GM13976 (cell line): Measurements from ENCODE around the gene DTD2.

ENCODE experiments used
- DNase-seq: peaks from one replicate; pipeline ENCODE4 v3.0.0; 2012; ENCODE audit warnings: low spot score
- in situ Hi-C: fragments of 300-500 bp; cut with MboI; formaldehyde crosslinking; loops from one replicate; pipeline ENCODE4 v1.12.0; 2022; ENCODE audit warnings: low sequenced_read_pairs, mixed read lengths, inconsistent platforms; ENCODE audit not compliant: unreplicated experiment
- TF ChIP-seq, protein P1 (sequence below): IDR thresholded peaks from 2 replicates; pipeline ENCODE4 v1.5.1; 2012; ENCODE audit warnings: borderline replicate concordance, mild to moderate bottlenecking; ENCODE audit not compliant: insufficient read depth; ENCODE audit errors: extremely low read depth, missing control alignments, control extremely low read depth

Gene DTD2

DNA sequence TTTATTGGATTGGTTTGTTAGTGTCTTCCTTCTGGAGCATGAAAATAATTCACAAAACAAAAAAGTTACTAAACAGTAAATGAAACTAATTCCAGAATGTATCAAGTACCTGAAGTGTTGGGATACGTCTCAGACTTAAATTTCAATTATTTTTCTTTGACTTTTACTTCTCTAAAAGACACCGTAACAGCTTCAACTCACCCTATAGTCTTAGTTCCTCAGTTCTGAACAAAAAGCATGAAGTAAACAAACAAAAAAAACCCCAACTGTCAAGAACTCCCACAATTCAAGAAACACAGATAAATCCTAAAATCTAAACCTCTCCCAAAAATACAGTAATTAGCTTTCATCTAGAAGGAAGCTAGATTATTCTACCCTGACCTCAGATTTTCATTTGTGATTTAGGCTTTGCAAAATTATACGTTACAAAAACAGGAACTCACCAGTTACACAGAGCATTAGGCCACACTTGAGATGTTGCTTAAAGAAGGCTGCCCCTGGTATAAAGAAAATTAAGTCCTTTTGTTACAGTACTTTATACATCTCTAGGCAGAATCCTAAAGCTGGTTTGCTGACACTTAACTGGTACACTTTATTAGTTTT, 47.2 kb downstream of the DTD2 start:
- in situ Hi-C loops = no loop called here
- TF ChIP-seq, protein P1, sequence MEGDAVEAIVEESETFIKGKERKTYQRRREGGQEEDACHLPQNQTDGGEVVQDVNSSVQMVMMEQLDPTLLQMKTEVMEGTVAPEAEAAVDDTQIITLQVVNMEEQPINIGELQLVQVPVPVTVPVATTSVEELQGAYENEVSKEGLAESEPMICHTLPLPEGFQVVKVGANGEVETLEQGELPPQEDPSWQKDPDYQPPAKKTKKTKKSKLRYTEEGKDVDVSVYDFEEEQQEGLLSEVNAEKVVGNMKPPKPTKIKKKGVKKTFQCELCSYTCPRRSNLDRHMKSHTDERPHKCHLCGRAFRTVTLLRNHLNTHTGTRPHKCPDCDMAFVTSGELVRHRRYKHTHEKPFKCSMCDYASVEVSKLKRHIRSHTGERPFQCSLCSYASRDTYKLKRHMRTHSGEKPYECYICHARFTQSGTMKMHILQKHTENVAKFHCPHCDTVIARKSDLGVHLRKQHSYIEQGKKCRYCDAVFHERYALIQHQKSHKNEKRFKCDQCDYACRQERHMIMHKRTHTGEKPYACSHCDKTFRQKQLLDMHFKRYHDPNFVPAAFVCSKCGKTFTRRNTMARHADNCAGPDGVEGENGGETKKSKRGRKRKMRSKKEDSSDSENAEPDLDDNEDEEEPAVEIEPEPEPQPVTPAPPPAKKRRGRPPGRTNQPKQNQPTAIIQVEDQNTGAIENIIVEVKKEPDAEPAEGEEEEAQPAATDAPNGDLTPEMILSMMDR = no peak

GRCh38 chr14:31408421-31408820, 48.9 kb downstream of the DTD2 start:
- no peak for DNase-seq
- in situ Hi-C loops = no loop called here
- TF ChIP-seq, protein P1 = no peak

More for the DNA sequence above, 47.2 kb downstream of the DTD2 start:
- DNase-seq = peak; percentile 34

DNA sequence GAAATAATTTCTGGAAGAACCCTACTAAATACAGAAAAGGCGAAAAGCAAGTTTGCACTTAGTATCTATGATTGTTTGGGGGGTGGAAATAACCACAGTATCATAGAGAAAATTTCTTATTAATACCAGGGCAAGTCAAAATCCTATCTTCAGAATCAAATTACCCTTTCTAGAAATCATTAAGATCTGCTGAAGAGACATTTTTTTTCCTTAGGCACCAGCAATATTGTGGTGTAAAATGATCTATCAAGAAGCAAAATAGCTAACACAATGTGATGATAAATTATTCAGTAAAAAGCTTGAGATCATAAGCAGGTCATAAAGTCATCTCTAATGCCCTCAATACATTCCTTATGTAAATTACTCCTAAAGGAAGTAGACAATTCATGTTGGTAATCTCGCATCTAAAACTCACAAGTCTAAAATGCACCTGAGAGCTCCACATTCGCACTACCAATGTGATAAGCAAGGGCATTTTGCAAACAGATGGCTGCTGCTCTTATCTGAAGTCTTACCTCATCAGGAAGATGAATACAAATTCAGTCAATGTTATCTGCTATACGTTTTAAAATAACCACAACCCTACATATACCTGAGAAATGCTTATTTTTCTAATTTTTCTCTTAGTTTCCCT, 51.6 kb downstream of the DTD2 start:
- DNase-seq = no peak
- TF ChIP-seq, protein P1 = no peak
- in situ Hi-C loops = no loop called here

DNA sequence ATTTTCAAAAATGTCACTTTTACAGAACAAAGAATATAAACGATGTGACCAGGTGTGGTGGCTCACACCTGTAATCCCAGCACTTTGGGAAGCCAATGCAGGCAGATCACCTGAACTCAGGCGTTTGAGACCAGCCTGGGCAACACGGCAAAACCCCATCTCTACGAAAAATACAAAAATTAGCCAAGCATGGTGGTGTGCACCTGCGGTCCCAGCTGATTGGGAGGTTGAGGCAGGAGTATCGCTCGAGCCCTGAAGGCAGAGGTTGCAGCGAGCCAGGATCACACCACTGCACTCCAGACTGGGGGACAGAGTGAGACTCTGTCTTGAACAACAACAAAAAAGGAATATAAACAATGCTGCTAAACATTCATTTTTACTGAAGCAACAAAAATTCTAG, 52.2 kb downstream of the DTD2 start:
- TF ChIP-seq, protein P1 = no peak
- in situ Hi-C loops = no loop called here
- DNase-seq = no peak

- in situ Hi-C loops = no loop called here
- TF ChIP-seq, protein P1 = no peak
- DNase-seq = no peak
Measured at GRCh38 chr14:31403707-31404106, 53.6 kb downstream of the DTD2 start.

- DNase-seq = no peak
- TF ChIP-seq, protein P1 = no peak
- in situ Hi-C loops = no loop called here
Measured at GRCh38 chr14:31402764-31403439, 54.4 kb downstream of the DTD2 start.
